Uterus (tissue), 2 donors: Measurements from ENCODE around the gene CEACAM16.

ENCODE experiments used
- CTCF ChIP-seq, 4 experiments: fragments of 200-600 bp in 2 of 4; fragments of 450-650 bp in 2 of 4; sonication (generic) in 2 of 4; IDR thresholded peaks; one replicate each; pipeline ENCODE4 v1.5.1; 2016 to 2019; ENCODE audit warnings: antibody characterized with exemption in 4 of 4, mild to moderate bottlenecking in 2 of 4, moderate library complexity in 1 of 4
- POLR2A ChIP-seq, 2 donors: fragments of 450-650 bp; IDR thresholded peaks; one replicate each; pipeline ENCODE4 v1.6.1; 2016; ENCODE audit warnings: antibody characterized with exemption in 2 of 2, mild to moderate bottlenecking in 1 of 2, moderate library complexity in 1 of 2

GRCh38 chr19:44718441-44719261 lies 19.7 kb downstream of the CEACAM16 start:
- TF ChIP-seq CTCF (IDR thresholded peaks at IDR 0.05) (no peak), POLR2A (IDR thresholded peaks at IDR 0.05) (no peak)
